Endothelial cell of umbilical vein (primary cell): ENCODE results near the gene SLC22A4. TPM values are rescaled to one million over a fixed set of nuclear protein-coding genes. Genes with fewer than 3 reads are reported as not detected.

Experiments used
- BruUV-seq: library from RNA; stranded (reverse); fragments of 400-500 nt; replicated peaks from 2 replicates; lab custom pipeline; 2021; lab: Mats Ljungman, UMichigan
- CTCF ChIA-PET: fragments of 300-600, 350-600 bp; sonication (Branson Sonifier 250); formaldehyde crosslinking; loops from one replicate; lab custom pipeline; 2021; ENCODE audit warnings: antibody characterized with exemption, inconsistent platforms; lab: Charles Lee
- POLR2A ChIA-PET: fragments of 300-600, 350-600 bp; sonication (Branson Sonifier 250); formaldehyde crosslinking; loops from one replicate; lab custom pipeline; 2021; ENCODE audit warnings: antibody characterized with exemption, inconsistent platforms; lab: Charles Lee
- DNase-seq: peaks from one replicate; pipeline ENCODE4 v3.0.0-alpha.2; 2011; ENCODE audit warnings: low read depth, low spot score
- FAIRE-seq: peaks from 2 replicates; lab custom pipeline; 2011; peaks lifted over from hg19 to GRCh38; lab: Jason Lieb, UNC
- H2AFZ ChIP-seq: 2 replicates; pipeline ENCODE4 v1.6.0; 2012; ENCODE audit warnings: low read depth, low read length, control low read depth, inconsistent platforms
- H3K27ac ChIP-seq: 2 replicates; pipeline ENCODE4 v1.5.1; 2011; ENCODE audit warnings: low read depth, mild to moderate bottlenecking, control low read depth, low read length, moderate library complexity; ENCODE audit not compliant: insufficient read depth
- H3K27me3 ChIP-seq, 2 experiments: 2 replicates each; pipeline versions ENCODE4 v1.6.0 to v1.6.1; 2011; ENCODE audit warnings: low read length in 2 of 2, mixed read lengths in 1 of 2; ENCODE audit not compliant: control insufficient read depth in 2 of 2, insufficient read depth in 2 of 2
- H3K36me3 ChIP-seq, 2 experiments: 2 replicates in 1 of 2; 3 replicates in 1 of 2; pipeline ENCODE4 v1.5.1; 2011; ENCODE audit warnings: low read length in 2 of 2, mild to moderate bottlenecking in 1 of 2, moderate library complexity in 1 of 2; ENCODE audit not compliant: control insufficient read depth in 2 of 2, insufficient read depth in 2 of 2; ENCODE audit errors: extremely low read depth in 1 of 2
- H3K4me1 ChIP-seq: 3 replicates; pipeline ENCODE4 v1.5.1; 2011; ENCODE audit warnings: mild to moderate bottlenecking, low read length; ENCODE audit not compliant: control insufficient read depth, insufficient read depth; ENCODE audit errors: extremely low read depth
- H3K4me2 ChIP-seq: 2 replicates; pipeline ENCODE4 v1.6.1; 2011; ENCODE audit warnings: low read length, control low read depth, mixed read lengths; ENCODE audit not compliant: insufficient read depth
- H3K4me3 ChIP-seq, 3 experiments: fragments of 200-600 bp in 1 of 3; sonication (generic), shearing (Covaris generic) in 1 of 3; replicated peaks in 1 of 3; 2 replicates each; pipeline ENCODE4 v1.5.1; 2011 to 2016; ENCODE audit warnings: control low read depth in 3 of 3, low read length in 3 of 3, mild to moderate bottlenecking in 2 of 3, inconsistent platforms in 1 of 3, low read depth in 1 of 3, moderate library complexity in 1 of 3; ENCODE audit not compliant: insufficient read depth in 1 of 3
- H3K79me2 ChIP-seq: 2 replicates; pipeline ENCODE4 v1.6.0; 2012; ENCODE audit warnings: low read length, inconsistent platforms; ENCODE audit not compliant: control insufficient read depth, insufficient read depth
- H3K9ac ChIP-seq: replicated peaks from 2 replicates; pipeline ENCODE3; 2011; ENCODE audit warnings: low read length, control low read depth; ENCODE audit not compliant: insufficient read depth; ENCODE audit errors: extremely low read depth
- H3K9me1 ChIP-seq: replicated peaks from 3 replicates; pipeline ENCODE4 v1.6.0; 2011; ENCODE audit warnings: mild to moderate bottlenecking, low read length; ENCODE audit not compliant: control insufficient read depth, insufficient read depth; ENCODE audit errors: extremely low read depth
- H3K9me3 ChIP-seq: replicated peaks from 2 replicates; pipeline ENCODE4 v1.5.1; 2012; ENCODE audit warnings: low read length, inconsistent platforms; ENCODE audit not compliant: control insufficient read depth, insufficient read depth
- H4K20me1 ChIP-seq: replicated peaks from 2 replicates; pipeline ENCODE3; 2011; ENCODE audit warnings: mild to moderate bottlenecking, low read length; ENCODE audit not compliant: control insufficient read depth, insufficient read depth; ENCODE audit errors: extremely low read depth
- CTCF ChIP-seq, 2 donors: IDR thresholded peaks; 1 replicate in 1 of 2; 2 replicates in 1 of 2; pipeline ENCODE4 v1.5.1; 2011; ENCODE audit warnings: low read length in 2 of 2, mild to moderate bottlenecking in 2 of 2, moderate library complexity in 2 of 2, control low read depth in 1 of 2, inconsistent platforms in 1 of 2, low read depth in 1 of 2; ENCODE audit not compliant: insufficient read depth in 1 of 2; ENCODE audit errors: extremely low read depth in 1 of 2
- EZH2 ChIP-seq: IDR thresholded peaks from 2 replicates; pipeline ENCODE4 v1.6.1; 2012; ENCODE audit warnings: borderline replicate concordance, low read depth, mild to moderate bottlenecking, moderate library complexity, low read length, inconsistent platforms; ENCODE audit not compliant: severe bottlenecking
- FOS ChIP-seq: IDR thresholded peaks from 2 replicates; pipeline ENCODE4 v1.6.1; 2011; ENCODE audit warnings: mild to moderate bottlenecking, low read length, moderate library complexity, borderline replicate concordance; ENCODE audit not compliant: insufficient read depth
- GATA2 ChIP-seq: IDR thresholded peaks from 2 replicates; pipeline ENCODE4 v1.7.0; 2011; ENCODE audit warnings: low read depth, mild to moderate bottlenecking, moderate library complexity, mixed read lengths, low read length; ENCODE audit not compliant: insufficient read length, insufficient read depth
- JUN ChIP-seq: IDR thresholded peaks from 2 replicates; pipeline ENCODE4 v1.6.1; 2011; ENCODE audit warnings: borderline replicate concordance, low read depth; ENCODE audit not compliant: insufficient read length, insufficient read depth
- MAX ChIP-seq: IDR thresholded peaks from 2 replicates; pipeline ENCODE4 v1.6.1; 2011; ENCODE audit not compliant: insufficient read depth, insufficient read length
- MYC ChIP-seq: IDR thresholded peaks from one replicate; pipeline ENCODE4 v1.6.1; 2011; ENCODE audit warnings: mild to moderate bottlenecking, low read depth, low read length
- POLR2A ChIP-seq: IDR thresholded peaks from 2 replicates; pipeline ENCODE4 v1.6.1; 2012; ENCODE audit warnings: low read depth, mild to moderate bottlenecking, control low read depth, low read length
- POLR2AphosphoS5 ChIP-seq: IDR thresholded peaks from 2 replicates; pipeline ENCODE4 v1.6.1; 2012; ENCODE audit warnings: low read depth, mild to moderate bottlenecking, control low read depth, low read length, moderate library complexity; ENCODE audit not compliant: insufficient read depth
- dilution Hi-C: fragments of 300-500 bp; cut with MboI; formaldehyde crosslinking; loops from one replicate; pipeline ENCODE4 v1.15.0; 2019; ENCODE audit warnings: low sequenced_read_pairs; ENCODE audit not compliant: extremely low pct_ligation_motif_present
- intact Hi-C: fragments of 100-400 bp; cut with micrococcal nuclease; formaldehyde crosslinking; loops from one replicate; pipeline ENCODE4 v1.10.0; 2022
- polyA plus RNA-seq, 4 experiments: library from polyadenylated mRNA; depleted of rRNA in 3 of 4; stranded (reverse) in 3 of 4; unstranded in 1 of 4; fragments of >200 nt; gene quantifications; 2 replicates each; pipeline versions ENCODE4 v1.2.1 to v1.2.3, GENCODE V29; 2011 to 2012; ENCODE audit warnings: missing spikeins in 1 of 4
- total RNA-seq: library from RNA; stranded (reverse); gene quantifications from 2 replicates; pipeline ENCODE4 v1.2.3, GENCODE V29; 2021

SLC22A4 gene
- total and polyA plus RNA-seq, 2 donors (not counting 3 experiments of a cell fraction or from before 2014, with no cell fraction given), result 4.9 to 6.9 TPM

GRCh38 chr5:132339502-132339901 is 45.3 kb downstream of the SLC22A4 start:
- H3K4me1 ChIP-seq, result peaks cover 5% of the 10 kb centered on the region
- H3K79me2 ChIP-seq, result no peaks in the 10 kb centered on the region
- dilution Hi-C loops, result no loop called here
- no peaks in the 10 kb centered on the region for H3K9me1 ChIP-seq
- POLR2A ChIA-PET, result no interaction called here
- intact Hi-C loops, result no loop called here
- H3K27ac ChIP-seq, result no peak overlapping the region
- no peak overlapping the region for H3K4me2 ChIP-seq
- no peaks in the 10 kb centered on the region for H3K27me3 ChIP-seq
- CTCF ChIA-PET, result no interaction called here
- H3K9me3 ChIP-seq, result no peaks in the 10 kb centered on the region
- H3K4me3 ChIP-seq, result no peak overlapping the region
- FAIRE-seq (no peak), DNase-seq (no peak)
- BruUV-seq, result no TSS peak
- H3K36me3 ChIP-seq, result peaks cover 0 to 1% of the 10 kb centered on the region in 2 experiments
- H4K20me1 ChIP-seq, result no peaks in the 10 kb centered on the region
- H3K9ac ChIP-seq, result no peak overlapping the region
- TF ChIP-seq EZH2 (no peak), MAX (no peak), GATA2 (no peak), CTCF (IDR thresholded peaks at IDR 0.05; ENCODE audit: extremely low read depth in 1 of 2, insufficient read depth in 1 of 2, low read depth in 1 of 2, low read length in 2 of 2) (no peak), POLR2A (no peak), MYC (no peak), JUN (no peak), FOS (no peak), POLR2AphosphoS5 (no peak)
- no peak overlapping the region for H2AFZ ChIP-seq
